Measurements from ENCODE around the gene SUFU.

The SUFU gene

DNA sequence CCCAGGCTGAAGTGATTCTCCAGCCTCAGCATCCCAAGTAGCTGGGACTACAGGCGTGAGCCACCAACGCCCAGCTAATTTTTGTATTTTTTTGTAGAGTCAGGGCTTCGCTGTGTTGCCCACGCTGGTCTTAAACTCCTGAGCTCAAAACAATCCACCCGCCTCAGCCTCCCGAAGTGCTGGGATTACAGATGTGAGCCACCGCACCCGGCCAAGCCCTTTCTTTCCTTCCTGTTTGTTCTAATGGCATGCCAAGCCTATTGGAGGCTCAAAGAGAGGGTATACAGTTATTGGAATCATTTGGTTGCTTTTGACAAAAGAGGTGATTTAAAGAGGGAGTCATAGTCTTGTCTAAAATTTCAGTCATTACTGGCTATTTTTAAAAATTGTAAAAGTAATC is 94.5 kb downstream of the SUFU start:
- Histone ChIP-seq H3K27me3 (replicated peaks; ENCODE audit: control insufficient read depth, insufficient read depth, low read length) (no peaks in the 10 kb centered on the region), H3K36me3 (ENCODE audit: control insufficient read depth, insufficient read depth, low read length) (no peaks in the 10 kb centered on the region; the same call in none of the 2 replicates), H3K4me3 (replicated peaks; ENCODE audit: low read depth, low read length) (no peak overlapping the region)
- no peak for DNase-seq (ENCODE audit: extremely low read depth, insufficient read length)
- TF ChIP-seq, protein P1, sequence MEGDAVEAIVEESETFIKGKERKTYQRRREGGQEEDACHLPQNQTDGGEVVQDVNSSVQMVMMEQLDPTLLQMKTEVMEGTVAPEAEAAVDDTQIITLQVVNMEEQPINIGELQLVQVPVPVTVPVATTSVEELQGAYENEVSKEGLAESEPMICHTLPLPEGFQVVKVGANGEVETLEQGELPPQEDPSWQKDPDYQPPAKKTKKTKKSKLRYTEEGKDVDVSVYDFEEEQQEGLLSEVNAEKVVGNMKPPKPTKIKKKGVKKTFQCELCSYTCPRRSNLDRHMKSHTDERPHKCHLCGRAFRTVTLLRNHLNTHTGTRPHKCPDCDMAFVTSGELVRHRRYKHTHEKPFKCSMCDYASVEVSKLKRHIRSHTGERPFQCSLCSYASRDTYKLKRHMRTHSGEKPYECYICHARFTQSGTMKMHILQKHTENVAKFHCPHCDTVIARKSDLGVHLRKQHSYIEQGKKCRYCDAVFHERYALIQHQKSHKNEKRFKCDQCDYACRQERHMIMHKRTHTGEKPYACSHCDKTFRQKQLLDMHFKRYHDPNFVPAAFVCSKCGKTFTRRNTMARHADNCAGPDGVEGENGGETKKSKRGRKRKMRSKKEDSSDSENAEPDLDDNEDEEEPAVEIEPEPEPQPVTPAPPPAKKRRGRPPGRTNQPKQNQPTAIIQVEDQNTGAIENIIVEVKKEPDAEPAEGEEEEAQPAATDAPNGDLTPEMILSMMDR (IDR thresholded peaks at IDR 0.05; ENCODE audit: insufficient read depth, low read length, poor library complexity, severe bottlenecking): no peak

DNA sequence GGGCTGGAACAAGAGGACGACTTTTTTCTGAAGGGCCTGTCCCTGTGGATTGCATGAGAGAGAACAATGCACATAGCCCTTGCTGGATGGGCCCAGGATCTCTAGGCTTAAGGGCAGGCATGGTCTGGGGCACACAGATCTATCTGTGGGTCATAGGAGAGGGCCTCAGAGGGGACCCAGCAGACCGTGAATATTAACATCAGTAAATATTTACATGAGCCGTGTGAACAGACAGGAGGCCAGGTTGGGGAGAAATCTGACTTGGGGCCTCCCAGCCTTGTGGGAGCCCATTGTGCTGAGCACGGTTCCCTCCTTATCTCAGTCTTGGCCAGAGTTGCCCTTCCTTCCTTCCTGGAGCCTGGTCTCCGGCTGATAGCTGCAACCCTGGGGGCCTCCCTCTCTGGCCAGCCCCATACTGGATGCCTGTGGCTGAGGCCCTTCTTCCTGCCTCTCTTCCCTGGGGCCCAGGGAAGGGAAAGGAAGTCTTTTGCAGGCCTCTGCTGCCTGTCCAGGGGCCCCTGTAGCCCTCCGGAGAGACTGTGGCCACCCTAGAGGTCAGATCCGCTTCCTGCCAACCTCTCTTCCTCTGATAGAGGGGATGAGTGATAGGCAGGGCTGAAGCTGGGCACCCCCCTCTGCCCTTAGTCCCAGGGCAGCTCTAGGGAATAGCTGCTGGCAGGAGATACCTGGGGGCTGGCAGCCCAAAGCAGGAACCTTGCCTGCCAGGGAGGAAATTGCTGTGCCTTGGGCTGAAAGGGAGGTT is 96.0 kb downstream of the SUFU start:
- no peak for DNase-seq (ENCODE audit: extremely low read depth, insufficient read length)
- TF ChIP-seq, protein P1 (IDR thresholded peaks at IDR 0.05; ENCODE audit: insufficient read depth, low read length, poor library complexity, severe bottlenecking): no peak
- Histone ChIP-seq H3K36me3 (ENCODE audit: control insufficient read depth, insufficient read depth, low read length) (no peaks in the 10 kb centered on the region; the same call in none of the 2 replicates), H3K4me3 (replicated peaks; ENCODE audit: low read depth, low read length) (no peak overlapping the region), H3K27me3 (replicated peaks; ENCODE audit: control insufficient read depth, insufficient read depth, low read length) (no peaks in the 10 kb centered on the region)

DNA sequence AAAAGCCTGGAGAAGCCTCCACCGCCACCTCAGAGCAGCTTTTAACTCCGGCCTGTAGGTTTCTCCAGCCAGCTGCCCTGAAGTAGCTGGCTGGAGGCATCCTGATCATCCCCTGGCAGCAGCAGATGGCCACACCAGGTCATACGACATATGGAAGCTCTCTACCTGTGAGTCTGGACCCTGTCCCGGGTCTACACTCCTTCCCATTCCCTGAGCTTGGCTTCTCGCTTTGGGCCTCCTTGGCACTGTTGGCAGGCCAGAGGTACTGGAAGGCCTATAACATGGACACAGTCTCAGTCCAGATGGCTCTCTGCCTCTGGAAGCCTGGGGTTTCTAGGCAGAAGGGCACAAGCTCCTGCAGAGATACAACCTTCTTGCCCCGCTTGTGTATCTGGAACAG is 97.0 kb downstream of the SUFU start:
- no peaks in the 10 kb centered on the region for H3K27me3 ChIP-seq (replicated peaks; ENCODE audit: control insufficient read depth, insufficient read depth, low read length)
- TF ChIP-seq, protein P1 (IDR thresholded peaks at IDR 0.05; ENCODE audit: insufficient read depth, low read length, poor library complexity, severe bottlenecking): no peak
- no peak overlapping the region for H3K4me3 ChIP-seq (replicated peaks; ENCODE audit: low read depth, low read length)
- DNase-seq (ENCODE audit: extremely low read depth, insufficient read length): no peak
- H3K36me3 ChIP-seq (ENCODE audit: control insufficient read depth, insufficient read depth, low read length): no peaks in the 10 kb centered on the region; the same call in 1 of the 2 replicates

DNA sequence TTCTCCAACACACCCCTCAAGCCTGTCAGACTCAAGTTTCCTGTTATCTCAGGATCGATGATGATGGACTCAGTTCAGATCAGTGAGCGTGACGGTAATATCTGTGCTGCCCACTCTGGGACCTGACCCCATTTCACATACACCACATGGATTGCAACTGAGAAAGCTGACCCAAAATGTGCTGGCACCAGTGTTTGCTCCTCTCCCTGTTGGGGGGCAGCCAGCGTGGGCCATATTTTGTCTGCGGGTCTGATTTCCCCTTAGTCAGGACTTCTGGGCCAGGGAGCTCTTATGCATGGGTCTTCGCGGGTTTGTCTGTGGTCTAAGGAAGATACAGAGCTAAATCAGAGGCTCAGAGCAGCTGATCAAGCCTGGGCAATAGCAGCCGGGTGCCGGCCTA is 97.9 kb downstream of the SUFU start:
- no peaks in the 10 kb centered on the region for H3K27me3 ChIP-seq (replicated peaks; ENCODE audit: control insufficient read depth, insufficient read depth, low read length)
- TF ChIP-seq, protein P1 (IDR thresholded peaks at IDR 0.05; ENCODE audit: insufficient read depth, low read length, poor library complexity, severe bottlenecking): no peak
- no peak overlapping the region for H3K4me3 ChIP-seq (replicated peaks; ENCODE audit: low read depth, low read length)
- no peak for DNase-seq (ENCODE audit: extremely low read depth, insufficient read length)
- no peaks in the 10 kb centered on the region; the same call in 1 of the 2 replicates for H3K36me3 ChIP-seq (ENCODE audit: control insufficient read depth, insufficient read depth, low read length)

DNA sequence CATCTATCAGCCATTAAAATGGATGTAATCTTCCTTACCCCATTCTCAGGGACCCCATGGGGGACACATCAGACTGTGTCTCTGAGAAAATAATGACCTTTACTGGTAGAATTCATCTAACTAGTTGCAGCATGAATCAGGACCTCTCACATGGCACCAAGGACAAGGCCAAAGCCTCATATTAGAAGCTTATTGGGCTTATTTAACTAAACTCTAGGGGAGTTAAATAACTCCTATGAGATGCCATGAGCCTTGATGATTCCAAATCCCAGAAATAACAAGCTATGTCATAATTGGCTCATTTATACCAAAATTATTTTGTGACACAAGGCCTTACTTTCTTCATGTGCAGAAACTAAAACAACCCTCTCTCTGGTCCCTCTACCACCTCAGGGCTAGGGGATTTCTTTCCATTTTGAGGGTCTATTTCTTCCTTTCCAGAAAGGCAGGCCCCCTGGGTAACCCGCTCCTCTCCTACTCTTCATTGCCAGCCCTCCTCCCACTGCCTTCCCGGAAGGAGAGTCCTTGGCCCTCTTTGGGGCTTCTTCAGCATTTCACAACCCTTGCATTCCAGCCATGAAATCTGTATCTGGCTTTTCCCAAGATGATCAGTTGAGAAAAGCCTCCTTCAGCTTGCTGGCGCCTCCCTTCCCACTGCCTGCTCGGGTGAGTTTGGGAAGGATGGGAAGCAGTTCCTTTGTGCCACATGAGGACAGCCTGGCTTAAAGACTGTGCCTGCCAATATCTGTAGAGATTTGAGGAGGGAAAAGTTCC is 98.7 kb downstream of the SUFU start:
- no peak overlapping the region for H3K4me3 ChIP-seq (replicated peaks; ENCODE audit: low read depth, low read length)
- TF ChIP-seq, protein P1 (IDR thresholded peaks at IDR 0.05; ENCODE audit: insufficient read depth, low read length, poor library complexity, severe bottlenecking): no peak
- DNase-seq (ENCODE audit: extremely low read depth, insufficient read length): no peak
- H3K27me3 ChIP-seq (replicated peaks; ENCODE audit: control insufficient read depth, insufficient read depth, low read length): no peaks in the 10 kb centered on the region
- H3K36me3 ChIP-seq (ENCODE audit: control insufficient read depth, insufficient read depth, low read length): no peaks in the 10 kb centered on the region; the same call in 1 of the 2 replicates
